PC-9 (cell line): ENCODE results near the gene CTIF. TPM values are rescaled to one million over a fixed set of nuclear protein-coding genes. Genes with fewer than 3 reads are reported as not detected.

Experiments used
- BruUV-seq: library from RNA; stranded (reverse); fragments of 400-500 nt; replicated peaks from 2 replicates; lab custom pipeline; 2021; lab: Mats Ljungman, UMichigan
- CTCF ChIA-PET: fragments of 300-600 bp; sonication (Branson Sonifier 250); formaldehyde crosslinking; loops from one replicate; lab custom pipeline; 2022; ENCODE audit warnings: antibody characterized with exemption; lab: Charles Lee
- POLR2A ChIA-PET: fragments of 300-600 bp; sonication (Branson Sonifier 250); formaldehyde crosslinking; loops from one replicate; lab custom pipeline; 2022; ENCODE audit warnings: antibody characterized with exemption; ENCODE audit not compliant: unreplicated experiment; lab: Charles Lee
- DNase-seq, 2 experiments: peaks; one replicate each; pipeline versions ENCODE4 v3.0.0 to v3.0.0-alpha.2; 2015 to 2022; ENCODE audit warnings: mixed read lengths in 1 of 2
- H2AFZ ChIP-seq: fragments of 200-600 bp; sonication (generic); 2 replicates; pipeline ENCODE4 v1.8.1; 2017; ENCODE audit warnings: antibody characterized with exemption
- H3F3A ChIP-seq: fragments of 200-600 bp; sonication (generic); 2 replicates; pipeline ENCODE4 v1.8.1; 2017; ENCODE audit warnings: antibody characterized with exemption, mild to moderate bottlenecking, low read depth; ENCODE audit not compliant: insufficient read depth
- H3K27ac ChIP-seq: fragments of 200-600 bp; sonication (generic); 2 replicates; pipeline ENCODE4 v1.6.1; 2016; ENCODE audit warnings: mixed run types
- H3K27me3 ChIP-seq: fragments of 200-600 bp; sonication (generic); 2 replicates; pipeline ENCODE4 v1.6.1; 2016; ENCODE audit warnings: low read depth, mixed run types; ENCODE audit not compliant: insufficient read depth
- H3K36me3 ChIP-seq: fragments of 200-600 bp; sonication (generic); 2 replicates; pipeline ENCODE4 v1.6.1; 2016; ENCODE audit warnings: low read depth, mixed run types
- H3K4me1 ChIP-seq: fragments of 200-600 bp; sonication (generic); replicated peaks from 2 replicates; pipeline ENCODE4 v1.6.1; 2016; ENCODE audit warnings: mixed run types; ENCODE audit not compliant: insufficient read depth
- H3K4me2 ChIP-seq: fragments of 200-600 bp; sonication (generic); 2 replicates; pipeline ENCODE4 v1.6.1; 2017; ENCODE audit warnings: mixed run types
- H3K4me3 ChIP-seq: fragments of 200-600 bp; sonication (generic); 2 replicates; pipeline ENCODE4 v1.6.1; 2016; ENCODE audit warnings: mixed run types
- H3K79me2 ChIP-seq: fragments of 200-600 bp; sonication (generic); 2 replicates; pipeline ENCODE4 v1.6.1; 2017; ENCODE audit warnings: low read depth, mixed run types
- H3K9me2 ChIP-seq: fragments of 200-600 bp; sonication (generic); 2 replicates; pipeline ENCODE4 v1.8.1; 2017; ENCODE audit warnings: mild to moderate bottlenecking; ENCODE audit not compliant: insufficient read depth
- H3K9me3 ChIP-seq: fragments of 200-600 bp; sonication (generic); 2 replicates; pipeline ENCODE4 v1.8.1; 2016; ENCODE audit warnings: low read depth; ENCODE audit not compliant: insufficient read depth
- H4K20me1 ChIP-seq: fragments of 200-600 bp; sonication (generic); 2 replicates; pipeline ENCODE4 v1.8.1; 2017; ENCODE audit not compliant: insufficient read depth
- EZH2 ChIP-seq: fragments of 200-600 bp; sonication (generic); IDR thresholded peaks from 2 replicates; pipeline ENCODE4 v1.8.0; 2017; ENCODE audit warnings: antibody characterized with exemption, low read depth
- intact Hi-C: fragments of 100-400 bp; cut with micrococcal nuclease; formaldehyde crosslinking; loops from one replicate; pipeline ENCODE4 v1.10.0; 2022; ENCODE audit not compliant: unreplicated experiment
- total RNA-seq: library from RNA; stranded (reverse); gene quantifications from 2 replicates; pipeline ENCODE4 v1.2.3, GENCODE V29; 2021
- TF ChIP-seq, protein P1 (sequence below): fragments of 200-600 bp; sonication (generic); conservative IDR thresholded peaks from 2 replicates; pipeline ENCODE4 v1.6.1; 2017; ENCODE audit warnings: mixed run types, antibody characterized with exemption, mild to moderate bottlenecking, moderate library complexity

The CTIF gene
- total RNA-seq, 1 experiment from 2014 or later, result 26.2 TPM

DNA sequence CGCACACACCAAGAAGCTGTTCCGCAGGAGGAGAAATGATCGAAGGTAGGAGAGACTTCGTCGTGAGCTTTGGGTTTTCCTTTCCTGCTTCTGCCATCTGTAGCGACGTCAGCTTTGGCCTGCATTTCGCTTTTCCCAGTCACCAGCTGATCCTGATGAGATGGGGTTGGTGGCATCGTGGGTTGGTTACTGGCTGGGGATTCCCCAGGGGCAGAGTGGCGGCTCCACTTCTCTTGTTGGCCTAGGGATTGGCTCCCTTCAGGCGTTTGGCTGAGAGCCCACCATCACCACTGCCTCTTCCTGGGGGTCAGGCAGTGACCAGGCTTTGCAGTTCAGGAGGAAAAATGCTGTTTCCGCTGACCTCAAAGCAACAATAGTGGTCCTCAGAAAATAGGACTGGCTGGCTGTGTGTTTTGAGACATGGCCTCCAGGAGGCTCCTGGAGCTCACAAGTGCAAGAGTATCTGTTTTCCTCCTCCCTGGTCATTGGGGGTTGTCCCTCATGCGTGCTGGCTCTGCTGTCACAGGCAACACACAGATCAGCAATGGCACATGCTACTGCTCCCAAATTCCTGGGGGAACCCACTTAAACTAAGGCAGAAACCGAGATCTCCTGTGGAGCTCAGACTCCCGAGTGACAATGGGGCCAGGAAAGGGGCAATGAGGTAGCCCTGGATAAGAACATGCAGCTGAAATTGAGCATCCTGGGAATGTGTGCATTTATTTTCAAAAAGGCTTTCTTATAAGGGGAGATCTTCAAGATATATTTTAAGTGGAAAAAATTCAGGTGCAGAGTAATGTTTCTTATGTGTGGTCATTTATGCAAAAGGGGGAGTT is 173.0 kb downstream of the CTIF start:
- H4K20me1 ChIP-seq, result no peaks in the 10 kb centered on the region
- intact Hi-C loops, result loop anchor here (10.0 kb wide), 1 partner anchor 203 kb away; no protein-coding TSS in a partner anchor
- DNase-seq, result peak in 1 of 2 experiments; percentile 10
- H3K27ac ChIP-seq, result no peak overlapping the region
- H2AFZ ChIP-seq, result no peak overlapping the region
- CTCF ChIA-PET, result no interaction called here
- no TSS peak for BruUV-seq
- no peaks in the 10 kb centered on the region for H3K9me2 ChIP-seq
- POLR2A ChIA-PET, result no interaction called here
- H3K27me3 ChIP-seq, result no peaks in the 10 kb centered on the region
- no peak overlapping the region for H3K4me3 ChIP-seq
- H3K4me2 ChIP-seq, result no peak overlapping the region
- no peak for TF ChIP-seq EZH2
- TF ChIP-seq, protein P1, sequence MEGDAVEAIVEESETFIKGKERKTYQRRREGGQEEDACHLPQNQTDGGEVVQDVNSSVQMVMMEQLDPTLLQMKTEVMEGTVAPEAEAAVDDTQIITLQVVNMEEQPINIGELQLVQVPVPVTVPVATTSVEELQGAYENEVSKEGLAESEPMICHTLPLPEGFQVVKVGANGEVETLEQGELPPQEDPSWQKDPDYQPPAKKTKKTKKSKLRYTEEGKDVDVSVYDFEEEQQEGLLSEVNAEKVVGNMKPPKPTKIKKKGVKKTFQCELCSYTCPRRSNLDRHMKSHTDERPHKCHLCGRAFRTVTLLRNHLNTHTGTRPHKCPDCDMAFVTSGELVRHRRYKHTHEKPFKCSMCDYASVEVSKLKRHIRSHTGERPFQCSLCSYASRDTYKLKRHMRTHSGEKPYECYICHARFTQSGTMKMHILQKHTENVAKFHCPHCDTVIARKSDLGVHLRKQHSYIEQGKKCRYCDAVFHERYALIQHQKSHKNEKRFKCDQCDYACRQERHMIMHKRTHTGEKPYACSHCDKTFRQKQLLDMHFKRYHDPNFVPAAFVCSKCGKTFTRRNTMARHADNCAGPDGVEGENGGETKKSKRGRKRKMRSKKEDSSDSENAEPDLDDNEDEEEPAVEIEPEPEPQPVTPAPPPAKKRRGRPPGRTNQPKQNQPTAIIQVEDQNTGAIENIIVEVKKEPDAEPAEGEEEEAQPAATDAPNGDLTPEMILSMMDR, result peak; percentile 64
- no peaks in the 10 kb centered on the region for H3K9me3 ChIP-seq
- no peaks in the 10 kb centered on the region for H3F3A ChIP-seq
- no peaks in the 10 kb centered on the region for H3K79me2 ChIP-seq
- H3K4me1 ChIP-seq, result no peaks in the 10 kb centered on the region
- H3K36me3 ChIP-seq, result no peaks in the 10 kb centered on the region

DNA sequence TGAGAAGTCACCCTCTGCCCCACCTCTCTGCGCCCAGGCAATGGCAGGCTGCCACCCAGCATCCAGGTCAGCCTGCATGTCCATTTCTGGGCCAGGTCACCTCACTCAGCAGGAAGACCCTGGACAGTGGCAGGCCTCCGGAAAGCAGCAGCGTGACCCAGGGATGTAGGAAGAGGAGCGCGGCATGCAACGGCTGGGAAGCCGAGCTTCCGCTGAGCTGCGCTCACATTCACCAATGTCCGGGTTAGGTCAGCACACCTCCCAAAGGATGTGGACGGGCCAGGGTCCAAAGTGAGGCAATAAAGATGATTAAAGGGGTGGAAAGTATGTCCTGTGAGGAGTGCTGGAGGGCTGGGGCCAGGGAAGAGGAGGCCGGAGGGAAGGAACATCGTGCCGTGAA is 174.5 kb downstream of the CTIF start:
- Histone ChIP-seq H3K79me2 (no peaks in the 10 kb centered on the region), H4K20me1 (no peaks in the 10 kb centered on the region), H3K4me1 (no peaks in the 10 kb centered on the region), H3K36me3 (no peaks in the 10 kb centered on the region), H3K4me3 (no peak overlapping the region), H3F3A (no peaks in the 10 kb centered on the region), H3K4me2 (no peak overlapping the region), H3K9me2 (no peaks in the 10 kb centered on the region), H3K27me3 (no peaks in the 10 kb centered on the region), H2AFZ (no peak overlapping the region), H3K27ac (no peak overlapping the region), H3K9me3 (no peaks in the 10 kb centered on the region)
- no TSS peak for BruUV-seq
- DNase-seq, result no peak
- intact Hi-C loops, result loop anchor here (10.0 kb wide), 1 partner anchor 201 kb away; no protein-coding TSS in a partner anchor
- CTCF ChIA-PET, result no interaction called here
- TF ChIP-seq, protein P1, result no peak
- no peak for TF ChIP-seq EZH2
- POLR2A ChIA-PET, result no interaction called here

DNA sequence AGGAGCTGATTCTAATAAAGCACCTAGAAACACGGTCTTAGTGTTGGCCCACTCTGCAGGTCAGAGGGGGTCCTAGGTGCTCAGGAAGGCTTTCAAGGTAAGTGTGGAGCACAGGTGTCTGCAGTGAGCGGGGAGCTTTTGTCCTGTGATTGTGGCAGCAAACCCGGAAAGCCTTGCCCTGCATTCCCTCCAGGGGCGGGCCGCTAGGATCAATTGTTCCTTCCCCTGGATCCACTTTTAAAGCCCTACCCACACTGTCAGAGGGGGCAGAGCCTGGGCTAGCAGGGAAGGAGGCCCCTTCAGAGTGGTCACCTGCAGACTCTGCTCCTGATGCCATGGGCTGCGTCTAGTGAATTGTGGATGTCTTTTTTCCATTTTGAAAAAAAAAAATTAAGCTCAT is 176.0 kb downstream of the CTIF start:
- TF ChIP-seq, protein P1, result no peak
- no peak for TF ChIP-seq EZH2
- no peaks in the 10 kb centered on the region for H3K27me3 ChIP-seq
- H3F3A ChIP-seq, result no peaks in the 10 kb centered on the region
- H3K36me3 ChIP-seq, result no peaks in the 10 kb centered on the region
- no peaks in the 10 kb centered on the region for H4K20me1 ChIP-seq
- H3K79me2 ChIP-seq, result no peaks in the 10 kb centered on the region
- DNase-seq, result no peak
- CTCF ChIA-PET, result no interaction called here
- POLR2A ChIA-PET, result no interaction called here
- BruUV-seq, result no TSS peak
- H3K27ac ChIP-seq, result no peak overlapping the region
- H3K4me3 ChIP-seq, result no peak overlapping the region
- H3K9me3 ChIP-seq, result no peaks in the 10 kb centered on the region
- no peaks in the 10 kb centered on the region for H3K4me1 ChIP-seq
- H3K4me2 ChIP-seq, result no peak overlapping the region
- intact Hi-C loops, result loop anchor here (10.0 kb wide), 1 partner anchor 200 kb away; no protein-coding TSS in a partner anchor
- no peaks in the 10 kb centered on the region for H3K9me2 ChIP-seq
- H2AFZ ChIP-seq, result no peak overlapping the region
